ENCODE measurements around the gene TSPAN18.
A peak's percentile ranks its signal among the peaks of the same experiment; 100 is the strongest.

Gene TSPAN18

DNA sequence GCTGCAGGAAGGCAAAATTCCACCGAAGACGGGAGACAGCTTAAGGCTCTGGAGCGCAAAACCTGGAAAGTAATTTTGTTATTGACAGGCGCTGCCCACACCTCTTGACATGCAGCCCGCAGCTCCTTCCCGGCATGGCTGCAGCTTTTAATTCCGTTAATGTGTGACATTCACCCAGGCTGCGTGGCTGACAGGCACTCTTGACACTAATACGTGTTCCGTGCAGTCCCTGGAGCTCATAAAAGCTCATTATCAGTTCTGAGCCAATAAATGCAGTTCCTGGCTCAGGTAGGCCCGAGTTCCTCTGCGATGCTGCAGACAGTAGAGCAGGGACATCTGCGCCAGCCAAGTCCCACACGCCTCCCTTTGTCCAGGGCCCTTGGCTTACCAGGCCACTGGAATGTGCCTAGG, 34.8 kb downstream of the TSPAN18 start:
- DNase-seq: no peak

DNA sequence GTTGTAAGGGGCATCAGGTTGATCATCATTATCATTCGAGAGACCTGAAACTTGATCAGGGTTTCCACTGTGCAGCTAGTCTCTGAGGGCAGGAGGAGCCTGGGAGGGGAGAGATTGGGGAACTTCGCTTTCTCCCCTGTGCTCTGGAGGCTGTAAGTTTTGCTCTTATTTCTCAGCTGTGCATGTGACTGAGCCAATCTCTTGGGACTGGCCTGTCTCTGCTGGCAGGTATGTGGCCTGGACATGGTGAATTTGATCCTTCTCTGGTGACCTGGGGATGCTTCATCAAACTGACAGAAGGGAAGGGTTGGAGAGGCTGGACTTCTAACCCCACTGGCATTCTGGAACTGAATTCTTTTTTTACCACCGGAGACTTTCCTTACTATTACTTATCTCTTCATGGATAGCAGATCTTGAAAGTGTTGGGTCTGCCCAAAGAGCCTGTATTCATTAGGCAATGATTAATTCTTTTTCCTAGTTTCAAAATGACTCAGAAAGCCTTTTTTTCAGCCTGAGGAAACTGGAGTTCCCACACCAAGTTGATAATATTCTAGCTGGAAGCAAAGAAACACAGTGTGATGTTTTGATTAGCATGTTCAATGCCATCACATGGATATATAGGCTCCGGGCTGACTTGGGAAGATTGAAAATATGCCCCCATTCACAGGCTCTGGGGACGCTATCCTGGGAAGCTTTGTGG, 36.5 kb downstream of the TSPAN18 start:
- peak; percentile 47 for DNase-seq

DNA sequence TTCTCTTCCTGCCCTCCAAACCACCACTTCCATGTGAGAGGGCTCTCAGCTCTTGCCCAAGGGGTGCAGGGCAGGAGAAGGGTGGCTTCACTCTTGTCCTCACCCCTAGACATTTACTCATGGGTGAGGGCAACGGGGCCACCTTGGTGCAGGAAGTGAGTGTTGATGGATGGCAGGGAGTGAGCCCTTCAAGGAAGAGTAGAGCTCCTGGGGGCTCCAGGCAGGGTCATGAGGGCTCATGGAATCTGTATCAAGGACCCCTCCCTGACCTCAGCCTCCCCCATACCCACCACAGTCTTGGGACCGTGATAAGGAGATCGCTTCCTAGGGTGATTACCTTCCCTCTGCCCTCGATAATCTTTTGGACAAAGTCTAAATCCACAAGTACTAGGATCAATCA, 37.8 kb downstream of the TSPAN18 start:
- no peak for DNase-seq

DNA sequence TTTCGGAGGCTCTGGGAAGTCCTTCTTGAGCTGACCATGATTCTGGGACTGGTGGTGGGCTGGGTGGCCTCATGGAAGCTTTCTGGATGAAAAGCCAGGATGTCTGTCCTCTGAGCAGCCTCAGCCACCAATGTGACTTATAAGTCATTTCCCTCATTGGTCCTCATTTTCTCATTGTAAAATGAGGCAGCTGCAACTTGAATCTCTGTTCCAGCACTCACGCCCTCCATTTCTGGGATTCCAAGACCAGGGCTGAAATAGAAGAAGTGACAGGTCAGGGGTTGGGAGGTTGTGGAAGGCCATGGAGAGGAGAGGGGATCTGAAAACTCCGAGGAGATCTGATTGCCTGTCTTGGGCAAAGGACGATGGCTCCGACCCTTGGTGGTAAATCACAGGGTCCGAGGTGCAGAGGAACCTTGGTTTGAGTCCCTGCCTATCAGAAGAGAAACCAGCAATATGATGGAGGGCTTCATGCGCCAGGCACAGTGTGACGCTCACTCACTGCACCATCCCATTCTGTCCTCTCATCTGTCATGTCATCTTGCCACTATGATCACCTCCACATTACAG, 38.3 kb downstream of the TSPAN18 start:
- DNase-seq: no peak

DNA sequence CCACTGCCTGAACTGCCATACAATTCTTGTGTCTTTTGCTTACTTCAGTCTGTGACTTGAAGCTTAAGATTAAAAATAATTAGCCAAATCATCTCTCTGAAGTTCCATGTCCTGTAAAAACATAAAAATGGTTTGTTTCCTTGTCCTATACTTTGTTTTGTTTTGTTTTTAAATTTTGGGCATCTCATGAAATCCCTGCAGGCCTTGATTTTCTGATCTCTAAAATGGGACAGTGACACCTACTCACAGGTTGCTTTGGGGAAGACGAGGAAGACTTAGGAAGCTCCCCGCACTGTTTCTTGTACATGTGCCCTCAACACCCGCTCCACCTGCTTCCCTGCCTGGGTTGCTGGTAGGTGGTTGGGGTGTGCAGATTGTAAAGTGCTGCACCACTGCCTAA, 38.9 kb downstream of the TSPAN18 start:
- DNase-seq: no peak

DNA sequence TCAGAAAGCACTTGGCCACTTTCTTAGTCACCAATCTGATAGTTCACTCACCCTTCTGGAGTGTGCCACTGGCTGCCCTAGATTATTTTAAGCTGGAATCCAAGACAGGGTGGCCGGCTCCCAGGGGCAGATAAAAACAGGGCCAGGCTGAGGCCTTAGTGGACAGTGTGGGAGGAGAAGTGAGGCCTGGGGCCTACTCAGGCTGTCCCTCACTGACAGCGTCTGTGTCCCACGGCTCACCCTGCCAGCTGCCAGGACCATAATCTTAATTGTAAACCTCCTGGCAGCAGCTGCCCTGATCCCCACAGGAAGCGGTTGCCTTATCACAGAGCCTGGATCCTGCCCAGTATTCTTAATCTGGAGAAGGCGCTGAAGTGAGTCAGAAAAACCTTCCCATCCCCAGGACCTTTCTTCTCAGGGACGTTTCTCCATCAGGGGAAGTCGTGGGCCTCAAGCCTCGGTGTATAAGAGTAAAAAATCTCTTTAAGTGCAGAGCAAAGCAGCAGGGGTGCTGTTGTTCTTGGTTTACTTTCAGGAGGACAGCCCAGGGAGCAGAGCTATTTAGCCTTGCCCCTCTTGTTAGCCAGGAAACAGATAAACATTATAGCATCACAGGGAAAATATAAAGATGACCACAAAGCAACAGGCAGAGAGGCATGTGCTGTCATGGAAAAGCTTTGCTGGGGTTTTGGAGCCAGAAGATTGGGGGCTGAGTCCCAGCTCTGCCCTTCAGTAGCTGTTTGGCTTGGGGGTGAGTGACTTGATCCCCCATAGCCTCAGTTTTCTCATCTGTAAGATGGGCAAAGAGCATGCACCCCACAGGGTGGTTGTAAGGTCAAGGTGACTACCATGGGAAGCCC, 39.6 kb downstream of the TSPAN18 start:
- DNase-seq: peak; percentile 85

DNA sequence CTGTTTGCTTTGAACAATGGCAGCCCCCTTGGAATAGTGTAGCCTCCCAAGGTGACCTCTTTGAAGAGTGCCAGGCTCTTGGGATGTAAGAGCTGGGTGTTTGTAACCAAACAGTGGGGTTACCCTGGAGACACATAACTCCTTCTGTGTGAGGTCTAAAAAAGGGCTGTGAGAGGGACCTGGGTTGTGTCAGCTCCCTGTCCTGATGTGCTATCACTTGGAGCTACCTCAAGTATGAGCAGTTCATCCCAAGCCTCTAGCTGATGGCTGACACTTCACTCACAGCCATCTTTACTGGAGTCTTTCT, 40.2 kb downstream of the TSPAN18 start:
- DNase-seq: no peak

DNA sequence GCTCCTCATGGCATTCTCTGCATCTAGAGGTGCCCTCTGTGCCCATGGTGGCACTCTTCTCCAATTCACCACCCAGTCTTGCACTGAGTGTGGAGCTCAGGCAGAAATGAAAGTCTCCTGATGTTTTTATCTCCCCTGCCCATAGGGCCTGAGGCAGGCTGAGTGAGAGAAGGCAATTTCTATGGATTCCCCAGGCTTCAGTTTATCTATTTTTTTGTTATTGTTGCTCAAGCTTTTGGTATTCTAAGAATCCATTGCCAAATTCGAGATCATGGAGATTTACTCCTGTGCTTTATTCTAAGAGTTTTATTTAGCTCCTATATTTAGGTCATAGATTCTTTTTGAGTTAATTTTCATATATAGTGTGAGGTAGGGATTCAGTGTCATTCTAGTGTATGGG, 40.7 kb downstream of the TSPAN18 start:
- peak; percentile 67 for DNase-seq

DNA sequence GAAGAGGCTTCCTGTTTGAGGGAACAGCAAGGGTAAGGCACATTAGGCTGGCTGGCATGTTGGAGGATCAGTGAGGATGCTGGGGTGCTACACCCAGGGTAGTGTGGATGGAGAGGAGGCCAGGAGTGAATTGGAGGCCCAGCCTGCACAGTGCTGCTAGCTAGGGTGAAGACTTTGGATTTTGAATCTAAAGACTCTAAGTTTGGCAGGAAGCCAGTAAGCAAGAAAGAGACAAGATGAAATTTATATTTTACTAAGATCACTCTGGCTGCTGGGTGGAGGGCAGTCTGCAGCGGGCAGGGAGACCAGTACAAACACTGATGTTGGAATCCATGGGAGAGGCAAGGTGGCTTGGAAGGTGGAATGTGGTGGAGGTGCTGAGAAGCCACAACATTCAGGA, 43.6 kb downstream of the TSPAN18 start:
- DNase-seq: no peak

DNA sequence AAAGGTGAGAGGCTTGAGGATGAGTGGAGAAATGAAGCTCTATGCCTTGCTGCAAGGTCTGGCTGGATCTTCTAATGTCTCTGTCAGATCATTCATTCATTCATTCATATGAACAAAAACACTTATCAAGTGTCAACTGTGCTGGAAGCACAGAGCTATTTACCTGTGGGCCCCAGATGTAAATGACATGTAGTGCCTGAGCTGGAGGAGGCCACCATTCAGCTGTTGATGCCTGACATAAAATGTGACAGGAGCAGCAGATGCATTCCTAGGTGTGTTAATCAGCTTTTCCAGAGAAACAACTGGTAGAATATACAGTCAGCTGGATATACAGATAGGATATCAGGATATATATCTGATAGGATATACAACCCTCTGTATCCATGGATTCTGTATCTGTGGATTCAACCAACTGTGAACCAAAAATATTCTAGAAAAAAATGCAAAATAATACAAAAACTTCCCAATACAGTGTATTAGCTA, 44.5 kb downstream of the TSPAN18 start:
- DNase-seq: no peak

DNA sequence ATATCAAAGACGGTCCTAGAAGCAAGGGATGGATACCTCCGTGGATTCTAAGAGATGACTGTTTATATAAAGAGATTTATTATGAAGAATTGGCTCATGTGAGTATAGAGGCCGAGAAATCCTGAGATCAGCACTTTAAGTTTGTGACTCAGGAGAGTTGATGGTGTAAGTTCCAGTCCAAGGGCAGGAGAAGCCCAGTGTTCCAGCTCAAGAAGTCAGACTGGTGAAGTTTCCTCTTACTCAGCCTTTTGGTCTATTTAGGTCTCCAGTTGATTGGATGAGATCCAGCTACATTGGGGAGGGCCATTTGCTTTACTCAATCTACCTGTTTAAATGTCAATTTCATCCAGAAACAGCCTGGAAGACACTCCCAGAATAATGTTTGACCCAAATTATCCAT, 45.1 kb downstream of the TSPAN18 start:
- DNase-seq: no peak

DNA sequence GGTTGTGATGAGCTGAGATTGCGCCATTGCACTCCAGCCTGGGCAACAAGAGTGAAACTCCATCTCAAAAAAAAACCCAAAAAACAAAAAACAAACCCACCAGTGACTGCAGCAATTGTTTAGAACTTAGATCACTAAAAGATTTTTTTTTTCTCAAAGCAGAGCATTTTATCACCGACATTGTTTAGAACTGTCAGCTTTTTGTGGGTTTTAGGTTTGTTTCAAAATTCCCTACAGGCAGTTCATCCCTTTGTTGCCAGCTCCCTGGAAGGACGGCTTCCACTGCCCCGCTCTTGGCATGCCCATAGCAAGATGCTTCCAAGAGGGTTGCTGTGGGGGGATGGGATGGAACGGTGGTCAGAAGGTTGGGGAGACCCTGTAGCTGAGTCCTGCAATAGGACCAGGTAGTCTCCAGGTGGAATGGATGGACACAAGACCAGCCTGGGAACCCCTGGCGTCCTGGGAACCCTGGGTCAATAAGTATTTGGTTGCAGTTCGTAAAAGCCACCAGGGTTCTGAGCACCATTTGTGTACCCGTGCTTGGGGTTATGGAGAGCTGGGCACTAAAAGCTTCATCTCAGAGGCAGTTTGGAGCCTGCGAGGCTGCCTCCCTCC, 46.7 kb downstream of the TSPAN18 start:
- DNase-seq: no peak

DNA sequence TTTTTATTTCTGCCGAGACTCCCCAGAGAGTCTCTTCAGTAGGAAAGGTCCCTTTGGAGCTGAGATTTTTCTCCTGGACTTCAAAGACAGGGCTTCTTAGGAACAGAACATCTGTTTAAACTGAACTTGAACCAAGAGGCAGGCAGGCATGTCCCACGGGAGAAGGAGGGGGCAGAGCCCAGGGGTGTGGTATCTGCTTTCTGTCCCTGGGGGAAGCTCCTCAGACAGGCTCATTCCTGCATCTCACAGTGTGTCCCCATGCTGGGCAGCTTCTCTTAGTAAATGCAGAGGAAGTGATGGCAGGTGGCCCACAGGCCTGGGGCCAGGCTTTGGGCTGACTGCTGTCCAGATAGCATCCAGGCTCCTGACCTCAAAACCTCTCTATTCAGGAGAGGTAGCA, 47.3 kb downstream of the TSPAN18 start:
- DNase-seq: no peak

DNA sequence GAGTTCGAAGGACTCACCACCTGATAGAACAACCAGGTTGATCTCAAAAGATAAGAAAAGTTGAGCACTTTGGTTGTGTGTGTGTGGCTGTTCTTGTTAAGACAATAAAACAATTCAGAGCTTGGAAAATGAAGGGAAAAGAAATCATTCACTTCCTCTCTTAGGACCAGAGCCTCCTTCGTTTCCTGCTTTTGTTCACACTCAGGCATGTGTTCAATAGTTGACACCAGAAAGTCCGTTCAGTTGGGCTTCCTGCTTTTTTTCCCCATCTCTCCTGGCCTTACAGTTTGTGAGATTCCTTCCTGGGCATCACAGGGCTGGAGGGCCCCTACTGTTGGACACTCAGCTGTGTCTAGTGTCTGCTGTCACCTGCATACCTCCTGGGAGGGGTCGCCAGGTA, 48.0 kb downstream of the TSPAN18 start:
- DNase-seq: no peak

DNA sequence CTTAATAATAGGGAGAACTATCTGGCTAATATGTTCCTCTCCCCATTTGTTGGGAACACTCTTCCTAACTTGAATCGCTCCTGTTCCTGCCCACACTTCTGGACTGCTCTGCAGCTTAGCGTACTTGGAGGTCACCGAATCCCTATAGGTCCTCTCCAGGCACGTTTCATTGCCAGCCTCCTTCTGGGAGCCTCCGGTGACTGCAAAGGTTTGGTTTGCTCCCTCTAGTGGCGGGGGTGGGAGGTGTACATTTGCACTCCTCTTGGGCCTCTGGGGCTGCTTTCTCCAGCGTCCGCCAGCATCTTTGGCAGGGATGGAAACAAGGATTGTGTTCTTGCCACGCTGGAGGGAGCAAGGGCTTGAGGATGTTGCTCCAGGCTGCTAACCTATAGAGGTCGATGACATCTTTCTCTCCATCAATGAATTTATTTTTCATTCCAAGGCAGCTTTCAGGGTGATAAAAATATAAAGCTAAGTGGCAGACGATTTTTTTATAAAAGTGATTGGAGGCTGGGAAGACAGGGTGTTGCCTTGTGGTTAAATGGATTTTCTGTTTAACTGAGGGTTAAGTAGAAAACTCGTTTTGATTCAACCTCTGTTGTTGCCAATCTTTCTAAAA, 48.7 kb downstream of the TSPAN18 start:
- peak; percentile 53 for DNase-seq

DNA sequence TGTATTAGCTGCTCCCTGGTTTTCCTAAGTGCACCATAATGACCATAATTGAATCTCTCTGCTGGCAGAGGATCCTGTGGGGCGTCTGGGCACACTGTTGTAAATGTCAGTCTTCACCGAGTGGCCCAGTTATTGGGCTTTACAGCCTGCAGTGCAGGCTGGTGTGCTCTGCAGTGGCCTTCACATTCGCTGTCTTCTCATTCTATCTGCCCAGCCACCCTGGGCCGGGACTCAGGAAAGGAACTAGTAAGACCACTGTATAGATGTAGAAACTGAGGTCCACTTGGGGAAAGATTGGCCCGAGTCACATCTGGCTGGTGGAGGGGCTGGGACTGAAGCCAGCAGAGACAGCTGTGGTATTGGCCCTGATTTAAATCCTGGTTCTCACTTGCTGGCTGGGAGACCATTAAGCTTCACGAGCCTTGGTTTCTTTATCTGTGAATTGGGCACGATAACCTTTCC, 49.3 kb downstream of the TSPAN18 start:
- DNase-seq: no peak

DNA sequence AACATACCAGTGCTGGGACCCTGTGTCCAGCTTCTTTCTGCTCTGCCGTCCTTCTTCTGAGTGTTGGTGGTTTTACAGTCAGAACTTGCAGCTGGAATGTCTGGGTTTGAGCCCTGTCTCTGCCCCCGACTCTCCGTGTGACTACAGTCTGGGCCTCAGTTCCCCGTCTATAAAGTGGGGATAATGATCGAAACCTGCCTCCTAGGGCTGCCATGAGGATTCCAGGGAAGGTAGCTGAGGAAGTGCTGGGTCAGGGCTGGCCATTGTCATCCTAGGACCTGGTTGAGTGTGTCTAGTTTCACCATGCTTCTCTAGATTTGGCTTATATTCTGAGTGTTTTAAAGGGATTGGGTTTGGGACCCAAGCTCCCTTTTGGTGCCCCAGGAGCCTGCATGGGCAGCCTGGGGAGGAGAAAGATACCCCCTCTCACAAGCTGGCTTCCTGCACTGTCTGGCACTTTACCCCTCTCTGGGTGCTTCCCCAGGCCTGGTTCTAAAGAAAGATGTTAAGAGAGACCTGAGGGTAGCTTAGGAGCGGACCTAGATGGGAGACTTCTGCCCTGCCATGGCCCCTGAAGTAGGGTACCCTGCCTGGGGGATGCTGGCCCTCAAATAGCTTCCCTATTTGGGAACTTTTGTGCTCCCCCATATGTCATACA, 49.9 kb downstream of the TSPAN18 start:
- DNase-seq: no peak

DNA sequence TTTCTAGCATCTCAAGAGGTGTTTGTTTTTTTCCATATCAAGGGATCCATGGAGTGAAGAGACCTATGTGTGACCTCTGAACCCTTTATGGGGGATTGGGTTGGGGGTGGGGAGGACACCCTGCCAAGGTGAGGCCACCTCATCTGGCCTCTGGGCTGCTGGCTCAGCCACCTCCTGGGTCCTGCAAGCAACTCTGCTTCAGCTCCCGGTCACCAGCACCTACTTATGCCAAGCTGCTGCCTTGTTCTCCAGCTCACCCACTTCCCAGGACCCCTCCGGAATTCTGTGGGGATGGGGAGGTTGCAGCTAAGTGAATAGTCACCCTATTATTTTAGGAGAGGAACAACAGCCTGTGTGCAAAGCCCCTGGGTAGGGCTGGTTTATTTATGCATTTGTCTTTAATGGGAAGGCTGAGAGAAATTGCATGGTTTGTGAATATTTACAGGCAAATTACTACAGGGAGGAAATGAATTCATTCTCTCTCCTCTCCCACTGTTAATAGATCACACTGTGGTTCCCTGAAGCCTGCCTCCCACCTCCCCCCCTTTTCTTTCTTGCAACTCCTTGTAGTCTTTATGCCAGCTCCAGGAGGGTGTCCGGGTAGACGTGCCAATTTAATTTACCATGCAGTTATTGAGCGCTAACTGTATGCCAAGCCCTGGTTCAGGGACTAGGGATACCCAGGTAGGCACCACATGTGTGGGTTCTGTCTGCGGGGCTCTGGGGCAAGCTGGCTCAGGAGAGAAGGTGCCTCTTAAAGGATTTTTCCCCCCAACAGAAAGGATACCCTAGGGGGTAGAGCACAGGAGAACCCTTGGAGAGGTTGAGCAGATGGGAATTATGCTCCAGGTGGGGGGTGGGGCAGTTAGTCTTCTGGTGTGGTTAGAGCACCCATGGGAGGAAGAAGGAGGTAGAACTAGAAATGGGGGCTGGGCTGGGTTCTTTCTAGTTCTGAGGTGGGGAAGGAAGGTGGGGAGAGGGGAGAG, 50.7 kb downstream of the TSPAN18 start:
- no peak for DNase-seq

DNA sequence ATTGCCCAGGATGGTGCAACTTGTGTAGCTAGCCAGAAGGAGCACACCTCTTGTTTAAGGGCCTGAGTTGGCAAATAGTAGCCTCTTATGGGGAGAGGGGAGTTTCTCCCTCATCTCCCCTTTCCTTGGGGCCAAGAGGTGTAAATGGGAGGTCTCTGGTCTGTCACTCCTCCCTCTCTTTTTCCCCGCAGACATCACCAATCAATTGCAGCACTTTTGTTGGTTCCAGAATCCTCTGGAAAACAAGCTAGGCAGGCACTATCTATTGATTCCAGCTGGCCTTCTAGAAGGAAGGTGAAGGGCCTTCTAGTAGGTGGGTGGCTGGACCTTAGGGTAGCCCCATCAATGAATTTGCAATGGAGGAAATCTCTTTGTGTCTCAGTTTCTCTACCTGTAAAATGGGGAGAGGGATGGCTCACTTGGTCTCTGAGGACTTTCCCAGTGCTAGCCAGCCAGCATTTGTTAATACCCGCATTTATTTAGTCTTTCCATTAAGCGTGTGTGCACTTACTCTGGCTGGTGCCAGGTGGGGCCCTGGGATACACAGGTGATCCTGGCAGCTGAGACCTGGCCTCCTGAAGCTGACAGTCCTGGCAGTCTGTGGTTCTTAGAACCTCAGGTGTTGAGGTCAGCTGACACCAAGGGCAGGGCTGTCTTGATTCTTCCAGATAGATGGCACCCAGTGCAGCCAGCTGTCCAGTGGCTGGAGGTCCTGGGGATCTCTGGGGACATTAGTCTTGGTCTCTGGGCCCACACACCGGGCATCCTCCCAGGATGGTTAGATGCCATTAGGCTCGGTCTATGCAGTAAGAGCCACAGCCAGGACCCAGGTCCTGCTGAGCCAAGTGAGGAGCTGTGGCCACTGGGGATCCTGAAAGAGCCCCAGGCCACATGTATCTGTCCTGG, 51.7 kb downstream of the TSPAN18 start:
- no peak for DNase-seq

Measured in fibroblast of skin of right quadriceps (primary cell).